Vagina (tissue), 2 donors: Measurements from ENCODE around the gene MIEF1. TPM values are rescaled to one million over a fixed set of nuclear protein-coding genes. Genes with fewer than 3 reads are reported as not detected.

Experiments used
- DNase-seq, 2 donors: peaks; one replicate each; pipeline ENCODE4 v3.0.0-alpha.2; 2017; ENCODE audit errors: extremely low spot score in 2 of 2
- H3K27ac ChIP-seq: fragments of 200-600 bp; sonication (generic); one replicate; pipeline ENCODE4 v1.5.1; 2019
- H3K27me3 ChIP-seq: fragments of 200-600 bp; sonication (generic); one replicate; pipeline ENCODE4 v1.5.1; 2019
- H3K36me3 ChIP-seq, 2 donors: fragments of 200-600 bp; sonication (generic); one replicate each; pipeline ENCODE4 v1.5.1; 2017 to 2019
- H3K4me1 ChIP-seq: fragments of 200-600 bp; sonication (generic); one replicate; pipeline ENCODE4 v1.5.1; 2019
- H3K4me3 ChIP-seq, 2 donors: fragments of 200-600 bp; sonication (generic); 1 replicate in 1 of 2; 2 replicates in 1 of 2; pipeline ENCODE4 v1.5.1; 2016 to 2019
- H3K9me3 ChIP-seq: fragments of 200-600 bp; sonication (generic); one replicate; pipeline ENCODE4 v1.5.1; 2019
- POLR2A ChIP-seq, 2 donors: fragments of 450-650 bp; IDR thresholded peaks; one replicate each; pipeline ENCODE4 v1.6.1; 2017; ENCODE audit warnings: antibody characterized with exemption in 2 of 2, mild to moderate bottlenecking in 2 of 2, moderate library complexity in 2 of 2
- POLR2AphosphoS5 ChIP-seq, 2 donors: sonication (generic); formaldehyde crosslinking; IDR thresholded peaks; one replicate each; pipeline ENCODE4 v1.9.0; 2017; ENCODE audit warnings: antibody characterized with exemption in 2 of 2, mild to moderate bottlenecking in 2 of 2, low read depth in 1 of 2; ENCODE audit not compliant: insufficient read depth in 1 of 2
- intact Hi-C: fragments of 100-400 bp; cut with DNase I; formaldehyde crosslinking; loops from one replicate; pipeline ENCODE4 v1.15.1; 2023
- total RNA-seq: library from RNA; depleted of rRNA; stranded (reverse); fragments of >200 nt; gene quantifications from one replicate; pipeline ENCODE4 v1.2.3, GENCODE V29; 2016
- TF ChIP-seq, protein P1 (sequence below), 3 experiments: fragments of 450-650 bp in 2 of 3; fragments of 200-600 bp in 1 of 3; sonication (generic) in 1 of 3; IDR thresholded peaks; one replicate each; pipeline ENCODE4 v1.5.1; 2017 to 2019; ENCODE audit warnings: antibody characterized with exemption in 3 of 3, mild to moderate bottlenecking in 2 of 3, moderate library complexity in 2 of 3

Gene MIEF1
- total RNA-seq, 1 donor from 2014 or later: 18.9 TPM

DNA sequence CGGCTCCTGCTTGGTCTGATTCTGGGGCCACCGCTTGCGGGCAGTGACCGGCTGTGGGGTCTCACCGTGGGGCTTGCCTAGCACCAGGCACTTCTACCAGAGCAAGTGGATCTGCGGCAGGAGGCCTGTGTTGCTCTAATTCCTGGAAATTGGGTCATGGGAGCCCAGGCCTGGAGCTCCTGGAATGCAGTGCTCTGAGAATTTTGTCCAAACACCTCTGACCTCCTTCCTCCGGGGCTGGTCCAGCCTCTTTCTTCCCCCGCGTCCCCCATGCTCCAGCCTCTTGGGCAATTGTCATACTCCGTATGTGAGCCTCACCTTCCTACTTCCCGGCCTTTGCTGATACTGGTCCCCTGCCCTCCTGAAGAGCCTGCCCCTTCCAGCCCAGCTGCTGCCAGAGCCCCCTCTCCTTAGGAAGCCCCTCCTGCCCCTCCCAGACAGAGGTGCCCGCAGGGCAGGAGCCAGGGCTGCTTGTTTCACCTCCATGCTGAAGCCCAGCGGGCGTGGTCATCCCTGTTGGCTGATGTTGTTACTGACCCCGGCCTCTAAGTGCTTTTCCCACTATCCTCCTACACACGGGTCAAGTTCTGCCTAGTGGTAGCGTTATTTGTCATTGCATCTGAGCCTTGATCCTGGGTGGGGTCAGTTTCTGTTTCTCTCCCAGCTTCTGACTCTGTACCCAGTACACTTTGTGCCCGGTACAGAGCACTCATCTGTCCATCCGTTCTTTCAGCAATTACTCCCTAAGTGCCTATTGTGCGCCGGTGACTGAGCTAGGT lies 35.7 kb upstream of the MIEF1 start:
- TF ChIP-seq POLR2AphosphoS5 (IDR thresholded peaks at IDR 0.05; ENCODE audit: insufficient read depth in 1 of 2, low read depth in 1 of 2) (no peak), POLR2A (IDR thresholded peaks at IDR 0.05) (no peak)
- TF ChIP-seq, protein P1, sequence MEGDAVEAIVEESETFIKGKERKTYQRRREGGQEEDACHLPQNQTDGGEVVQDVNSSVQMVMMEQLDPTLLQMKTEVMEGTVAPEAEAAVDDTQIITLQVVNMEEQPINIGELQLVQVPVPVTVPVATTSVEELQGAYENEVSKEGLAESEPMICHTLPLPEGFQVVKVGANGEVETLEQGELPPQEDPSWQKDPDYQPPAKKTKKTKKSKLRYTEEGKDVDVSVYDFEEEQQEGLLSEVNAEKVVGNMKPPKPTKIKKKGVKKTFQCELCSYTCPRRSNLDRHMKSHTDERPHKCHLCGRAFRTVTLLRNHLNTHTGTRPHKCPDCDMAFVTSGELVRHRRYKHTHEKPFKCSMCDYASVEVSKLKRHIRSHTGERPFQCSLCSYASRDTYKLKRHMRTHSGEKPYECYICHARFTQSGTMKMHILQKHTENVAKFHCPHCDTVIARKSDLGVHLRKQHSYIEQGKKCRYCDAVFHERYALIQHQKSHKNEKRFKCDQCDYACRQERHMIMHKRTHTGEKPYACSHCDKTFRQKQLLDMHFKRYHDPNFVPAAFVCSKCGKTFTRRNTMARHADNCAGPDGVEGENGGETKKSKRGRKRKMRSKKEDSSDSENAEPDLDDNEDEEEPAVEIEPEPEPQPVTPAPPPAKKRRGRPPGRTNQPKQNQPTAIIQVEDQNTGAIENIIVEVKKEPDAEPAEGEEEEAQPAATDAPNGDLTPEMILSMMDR (IDR thresholded peaks at IDR 0.05): no peak
- H3K27me3 ChIP-seq: no peaks in the 10 kb centered on the region
- no peak overlapping the region for H3K27ac ChIP-seq
- no peak overlapping the region for H3K4me3 ChIP-seq
- intact Hi-C loops: no loop called here
- H3K36me3 ChIP-seq: no peaks in the 10 kb centered on the region
- H3K4me1 ChIP-seq: peaks cover 35% of the 10 kb centered on the region
- H3K9me3 ChIP-seq: no peaks in the 10 kb centered on the region
- no peak for DNase-seq

GRCh38 chr22:39467390-39467895 lies 34.6 kb upstream of the MIEF1 start:
- no peaks in the 10 kb centered on the region for H3K9me3 ChIP-seq
- intact Hi-C loops: no loop called here
- H3K4me3 ChIP-seq: no peak overlapping the region
- H3K36me3 ChIP-seq: no peaks in the 10 kb centered on the region
- DNase-seq: no peak
- TF ChIP-seq, protein P1 (IDR thresholded peaks at IDR 0.05): no peak
- TF ChIP-seq POLR2AphosphoS5 (IDR thresholded peaks at IDR 0.05; ENCODE audit: insufficient read depth in 1 of 2, low read depth in 1 of 2) (no peak), POLR2A (IDR thresholded peaks at IDR 0.05) (no peak)
- H3K27me3 ChIP-seq: no peaks in the 10 kb centered on the region
- no peak overlapping the region for H3K27ac ChIP-seq
- peaks cover 42% of the 10 kb centered on the region for H3K4me1 ChIP-seq

DNA sequence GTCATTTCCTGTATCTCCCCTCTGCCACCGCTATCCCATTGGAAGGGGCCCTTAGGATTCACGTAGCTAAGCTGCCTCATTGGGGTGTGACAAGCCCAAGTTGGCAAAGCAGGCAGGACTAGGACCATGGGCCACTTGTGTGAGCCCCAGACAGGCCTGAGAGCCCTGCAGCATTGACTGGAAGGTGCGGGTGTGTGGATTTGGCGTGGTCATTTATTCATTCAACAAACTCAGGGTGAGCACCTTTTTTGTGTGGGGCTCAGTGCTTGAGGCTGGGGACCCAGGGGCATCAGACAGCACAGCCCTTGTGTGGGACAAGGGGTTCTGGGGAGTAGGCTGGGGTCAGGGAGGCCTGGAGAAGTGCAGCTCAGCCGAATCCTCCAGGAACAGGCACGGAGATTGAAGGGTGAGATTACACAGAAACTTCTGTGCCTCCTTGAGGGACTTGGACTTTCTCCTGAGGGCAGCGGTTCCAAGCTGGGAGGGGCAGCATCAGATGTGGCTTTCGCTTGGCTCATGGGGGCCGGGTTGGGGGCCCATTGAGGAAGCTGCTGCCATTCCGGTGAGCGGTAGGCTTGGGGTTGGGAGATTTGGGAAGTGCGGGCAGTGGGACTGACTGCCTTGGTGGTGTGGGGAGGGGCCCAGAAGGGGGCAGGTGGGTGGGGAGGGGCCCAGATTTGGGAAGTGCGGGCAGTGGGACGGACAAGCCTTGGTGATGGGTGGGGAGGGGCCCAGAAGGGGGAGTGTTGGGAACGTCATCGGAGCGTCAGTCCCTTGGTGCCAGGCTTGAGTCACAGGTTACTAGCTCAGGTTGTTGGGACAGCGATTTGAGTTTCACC lies 33.4 kb upstream of the MIEF1 start:
- H3K27me3 ChIP-seq: no peaks in the 10 kb centered on the region
- H3K4me1 ChIP-seq: peaks cover 43% of the 10 kb centered on the region
- intact Hi-C loops: no loop called here
- no peaks in the 10 kb centered on the region for H3K9me3 ChIP-seq
- TF ChIP-seq POLR2A (IDR thresholded peaks at IDR 0.05): no peak
- TF ChIP-seq, protein P1 (IDR thresholded peaks at IDR 0.05): no peak
- TF ChIP-seq POLR2AphosphoS5 (IDR thresholded peaks at IDR 0.05; ENCODE audit: insufficient read depth in 1 of 2, low read depth in 1 of 2): no peak
- no peaks in the 10 kb centered on the region for H3K36me3 ChIP-seq
- H3K4me3 ChIP-seq: no peak overlapping the region
- no peak overlapping the region for H3K27ac ChIP-seq
- no peak for DNase-seq

- DNase-seq: no peak
- Histone ChIP-seq H3K4me3 (no peak overlapping the region), H3K27me3 (no peaks in the 10 kb centered on the region), H3K36me3 (no peaks in the 10 kb centered on the region), H3K27ac (no peak overlapping the region), H3K4me1 (peaks cover 38% of the 10 kb centered on the region), H3K9me3 (no peaks in the 10 kb centered on the region)
- intact Hi-C loops: no loop called here
- no peak for TF ChIP-seq POLR2A (IDR thresholded peaks at IDR 0.05)
- no peak for TF ChIP-seq POLR2AphosphoS5 (IDR thresholded peaks at IDR 0.05; ENCODE audit: insufficient read depth in 1 of 2, low read depth in 1 of 2)
- TF ChIP-seq, protein P1 (IDR thresholded peaks at IDR 0.05): no peak
These were observed 32.8 kb upstream of the MIEF1 start for GRCh38 chr22:39469326-39469680.
